Measurements from ENCODE around the gene SAMD10.

- TF ChIP-seq, protein P1, sequence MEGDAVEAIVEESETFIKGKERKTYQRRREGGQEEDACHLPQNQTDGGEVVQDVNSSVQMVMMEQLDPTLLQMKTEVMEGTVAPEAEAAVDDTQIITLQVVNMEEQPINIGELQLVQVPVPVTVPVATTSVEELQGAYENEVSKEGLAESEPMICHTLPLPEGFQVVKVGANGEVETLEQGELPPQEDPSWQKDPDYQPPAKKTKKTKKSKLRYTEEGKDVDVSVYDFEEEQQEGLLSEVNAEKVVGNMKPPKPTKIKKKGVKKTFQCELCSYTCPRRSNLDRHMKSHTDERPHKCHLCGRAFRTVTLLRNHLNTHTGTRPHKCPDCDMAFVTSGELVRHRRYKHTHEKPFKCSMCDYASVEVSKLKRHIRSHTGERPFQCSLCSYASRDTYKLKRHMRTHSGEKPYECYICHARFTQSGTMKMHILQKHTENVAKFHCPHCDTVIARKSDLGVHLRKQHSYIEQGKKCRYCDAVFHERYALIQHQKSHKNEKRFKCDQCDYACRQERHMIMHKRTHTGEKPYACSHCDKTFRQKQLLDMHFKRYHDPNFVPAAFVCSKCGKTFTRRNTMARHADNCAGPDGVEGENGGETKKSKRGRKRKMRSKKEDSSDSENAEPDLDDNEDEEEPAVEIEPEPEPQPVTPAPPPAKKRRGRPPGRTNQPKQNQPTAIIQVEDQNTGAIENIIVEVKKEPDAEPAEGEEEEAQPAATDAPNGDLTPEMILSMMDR (conservative IDR thresholded peaks at IDR 0.05 in 1 of 2, IDR thresholded peaks at IDR 0.05 in 1 of 2; ENCODE audit: low read depth in 1 of 2, low read length in 2 of 2): no peak
- TF ChIP-seq EZH2 (IDR thresholded peaks at IDR 0.05; ENCODE audit: low read length, missing control alignments): no peak
Measured at GRCh38 chr20:63931735-63932134, 47.7 kb downstream of the SAMD10 start.

All from fibroblast of lung (primary cell).